DND-41 (cell line): Measurements from ENCODE around the gene HPRT1.

Source experiments
- CTCF ChIP-seq: IDR thresholded peaks from 2 replicates; pipeline ENCODE4 v1.5.1; 2012; ENCODE audit warnings: borderline replicate concordance, low read length, moderate library complexity, mild to moderate bottlenecking; ENCODE audit not compliant: poor library complexity, severe bottlenecking; ENCODE audit errors: extremely low read depth
- EZH2 ChIP-seq: IDR thresholded peaks from 3 replicates; pipeline ENCODE4 v1.6.1; 2012; ENCODE audit warnings: borderline replicate concordance, low read depth, mild to moderate bottlenecking, moderate library complexity, low read length, inconsistent platforms; ENCODE audit not compliant: severe bottlenecking

- no peak for TF ChIP-seq CTCF
- TF ChIP-seq EZH2, result no peak
These were observed 9.5 kb downstream of the HPRT1 start for GRCh38 chrX:134469486-134469885.
